ENCODE results near the gene CXCR1.

CXCR1 gene

DNA sequence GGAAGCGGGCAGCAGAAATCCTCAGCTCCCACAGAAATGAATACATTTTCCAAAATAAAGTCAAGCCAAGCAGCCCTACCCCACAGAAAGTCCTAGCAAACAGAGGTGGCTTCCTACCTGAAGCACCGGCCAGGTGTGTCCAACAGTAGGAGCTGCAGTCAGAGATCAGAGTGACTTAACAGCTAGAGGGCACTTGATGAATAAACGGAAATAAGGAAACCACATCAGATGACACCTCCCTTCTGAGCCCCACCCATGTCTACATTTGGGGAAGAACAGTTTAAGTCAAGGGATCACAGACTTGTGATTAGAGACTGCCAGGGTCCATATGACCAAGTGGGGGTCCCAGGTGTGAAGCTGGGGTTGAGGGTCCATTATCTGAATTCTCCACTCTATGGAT is at the start of gene CXCR1:
Gene CXCR1, minus strand, starts transcription at position 172 of the 400 bp plus-strand sequence. CDS start 1,751 bp downstream, outside the sequence.
- no peak for DNase-seq

DNA sequence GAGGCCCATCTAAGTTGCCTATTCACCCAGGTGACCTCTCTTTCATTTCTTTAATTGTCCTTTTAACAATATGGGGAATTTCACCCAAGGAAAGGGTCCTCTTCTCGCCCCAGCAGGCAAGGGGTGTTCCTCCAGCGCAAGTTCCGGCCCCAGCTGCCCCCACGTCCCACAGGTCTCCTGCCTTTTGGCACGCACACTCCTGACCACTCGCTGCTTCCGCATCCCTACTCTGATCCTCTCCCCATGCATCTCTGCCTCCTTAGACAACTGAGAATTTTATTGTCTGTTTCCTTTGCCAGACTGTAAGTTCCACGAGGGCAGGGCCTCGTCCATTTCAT is 49.5 kb upstream of the CXCR1 start:
- no peak for DNase-seq

DNA sequence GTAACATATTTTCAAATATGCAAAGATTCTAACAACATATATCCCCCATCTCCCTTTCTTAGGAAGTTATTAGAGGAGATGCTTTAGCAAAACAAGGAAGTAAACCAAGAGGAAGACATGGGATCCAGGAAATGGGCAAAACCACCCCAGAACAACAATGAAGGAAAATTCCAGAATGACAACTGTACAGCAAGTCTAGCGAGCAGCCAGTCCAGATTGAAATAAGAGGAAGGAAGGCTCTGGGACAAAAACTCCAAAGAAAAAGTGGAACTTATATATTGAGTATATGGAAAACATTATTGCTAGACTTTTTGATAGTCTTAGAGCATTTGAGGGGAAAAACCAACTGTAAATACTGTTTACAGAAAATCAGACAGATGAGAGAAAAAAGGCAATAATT is 47.4 kb upstream of the CXCR1 start:
- DNase-seq: no peak

DNA sequence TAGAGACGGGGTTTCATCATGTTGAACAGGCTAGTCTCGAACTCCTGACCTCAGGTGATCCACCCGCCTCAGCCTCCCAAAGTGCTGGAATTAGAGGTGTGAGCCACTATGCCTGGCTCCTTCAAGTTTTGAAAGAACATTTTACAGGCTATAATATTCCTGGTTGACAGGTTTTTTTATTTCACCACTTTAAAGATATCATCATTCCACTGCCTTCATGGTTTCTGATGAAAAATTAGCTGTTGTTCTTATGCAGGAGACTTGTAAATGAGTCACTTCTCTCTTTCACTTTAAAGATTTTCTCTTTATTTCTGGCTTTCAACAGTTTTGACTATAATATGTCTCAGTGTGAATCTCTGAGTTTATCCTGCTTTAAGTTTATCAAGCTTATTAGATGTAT is 42.3 kb upstream of the CXCR1 start:
- no peak for DNase-seq

DNA sequence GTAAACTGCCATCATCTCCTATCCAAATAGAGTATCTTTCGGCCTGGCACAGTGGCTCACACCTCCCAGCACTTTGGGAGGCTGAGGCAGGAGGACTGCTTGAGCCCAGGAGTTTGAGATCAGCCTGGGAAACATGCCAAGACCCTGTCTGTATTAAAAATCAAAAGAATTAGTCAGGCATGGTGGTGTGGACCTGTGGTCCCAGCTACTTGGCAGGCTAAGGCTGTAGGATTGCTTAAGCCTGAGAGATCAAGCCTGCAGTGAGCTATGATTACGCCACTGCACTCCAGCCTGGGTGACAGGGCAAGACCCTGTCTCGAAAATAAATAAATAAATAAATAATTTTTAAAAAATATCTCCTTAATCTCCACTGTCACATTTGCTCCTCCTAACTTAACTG is 35.5 kb upstream of the CXCR1 start:
- no peak for DNase-seq

DNA sequence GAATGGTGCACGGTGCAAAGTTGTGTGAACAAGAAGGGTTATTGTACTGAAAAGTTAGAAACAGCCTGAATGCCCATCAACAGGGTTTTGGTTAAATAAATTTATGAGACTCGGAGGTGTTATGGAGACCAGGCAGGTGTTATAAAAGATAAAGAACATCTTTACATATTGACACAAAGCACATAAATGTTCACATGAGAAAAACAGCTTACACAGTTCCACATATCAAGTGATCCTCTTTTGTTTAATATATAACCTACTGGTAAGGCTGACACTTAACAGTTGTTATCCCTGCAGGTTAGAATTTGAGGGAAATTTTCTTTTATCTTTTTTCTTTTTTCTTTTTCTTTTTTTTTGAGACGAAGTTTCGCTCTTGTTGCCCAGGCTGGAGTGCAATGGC is 30.2 kb upstream of the CXCR1 start:
- no peak for DNase-seq

DNA sequence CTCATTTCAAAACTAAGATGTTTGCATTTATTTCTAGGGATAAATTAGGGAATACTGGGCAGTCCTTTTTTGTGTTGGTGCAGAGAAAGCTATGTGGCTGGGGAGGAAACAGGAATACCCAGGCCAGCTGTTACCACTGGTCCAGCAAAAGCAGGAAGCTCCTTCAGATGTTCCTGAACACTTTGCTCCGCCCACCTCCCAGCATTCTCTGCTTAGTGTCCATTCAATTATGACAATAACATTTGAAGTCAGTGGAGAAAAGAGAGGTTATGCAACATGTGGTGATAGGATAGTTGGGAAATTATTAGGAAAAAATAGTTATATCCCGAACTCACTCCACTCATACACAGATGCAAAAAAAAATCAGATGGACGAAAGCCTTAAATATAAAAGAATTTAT is 28.1 kb upstream of the CXCR1 start:
- no peak for DNase-seq

DNA sequence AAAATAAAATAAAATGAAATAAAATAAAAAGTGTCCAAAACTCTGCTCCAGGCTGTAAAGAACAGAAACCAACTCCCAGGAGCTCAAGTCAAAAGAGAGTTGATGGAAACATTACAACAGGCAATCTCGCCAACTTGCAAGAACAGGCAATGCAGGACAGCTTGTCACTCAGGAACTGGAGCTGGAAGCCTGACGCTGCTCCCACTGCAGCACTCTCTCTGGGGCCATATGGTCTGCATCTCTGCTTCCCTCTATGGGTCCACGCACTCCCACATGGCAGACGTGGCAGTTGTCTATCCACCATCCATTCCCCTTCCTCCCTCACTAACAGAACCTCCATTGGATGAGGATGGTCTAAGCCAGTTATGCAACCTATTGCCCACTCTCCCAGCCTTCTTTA is 26.9 kb upstream of the CXCR1 start:
- no peak for DNase-seq

DNA sequence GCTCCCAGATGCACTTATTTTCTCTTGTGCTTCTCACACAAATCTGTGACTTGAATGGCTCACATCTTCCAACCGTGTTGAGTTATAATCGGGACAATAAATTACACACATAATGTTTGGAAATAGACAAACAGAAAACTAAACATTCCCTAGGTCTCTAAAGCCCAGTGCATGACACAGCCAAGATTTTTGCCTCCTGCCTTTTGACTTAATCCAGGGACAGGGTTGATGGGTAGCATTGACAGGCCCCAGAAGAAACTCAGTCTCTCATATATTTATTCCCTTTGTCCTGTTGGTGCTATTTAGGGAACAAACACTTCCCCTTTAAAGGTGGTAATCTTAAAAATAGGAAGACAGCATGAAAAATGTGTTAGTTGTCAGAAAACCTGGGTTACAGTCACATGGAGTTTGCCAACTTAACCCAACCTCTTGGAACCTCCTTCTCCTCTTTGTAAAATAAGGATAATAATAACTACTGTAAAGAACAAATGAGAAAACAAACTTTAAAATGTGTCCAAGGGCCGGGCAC is 26.2 kb upstream of the CXCR1 start:
- DNase-seq: no peak

DNA sequence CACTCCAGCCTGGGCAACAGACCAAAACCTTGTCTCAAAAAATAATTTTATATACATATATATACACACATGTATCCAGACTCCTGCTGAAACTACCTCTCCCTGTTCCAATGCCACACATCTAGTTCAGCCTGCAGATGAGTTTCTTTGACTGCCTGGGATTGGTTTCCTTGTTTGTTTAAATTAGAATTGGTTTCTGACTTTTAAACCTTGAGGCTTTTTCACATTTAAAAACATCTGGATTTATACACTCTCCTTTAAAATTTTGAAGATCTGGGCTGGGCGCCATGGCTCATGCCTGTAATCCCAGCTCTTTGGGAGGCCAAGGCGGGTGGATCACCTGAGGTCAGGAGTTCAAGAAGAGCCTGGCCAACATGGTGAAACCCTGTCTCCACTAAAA is 21.8 kb upstream of the CXCR1 start:
- DNase-seq: no peak

DNA sequence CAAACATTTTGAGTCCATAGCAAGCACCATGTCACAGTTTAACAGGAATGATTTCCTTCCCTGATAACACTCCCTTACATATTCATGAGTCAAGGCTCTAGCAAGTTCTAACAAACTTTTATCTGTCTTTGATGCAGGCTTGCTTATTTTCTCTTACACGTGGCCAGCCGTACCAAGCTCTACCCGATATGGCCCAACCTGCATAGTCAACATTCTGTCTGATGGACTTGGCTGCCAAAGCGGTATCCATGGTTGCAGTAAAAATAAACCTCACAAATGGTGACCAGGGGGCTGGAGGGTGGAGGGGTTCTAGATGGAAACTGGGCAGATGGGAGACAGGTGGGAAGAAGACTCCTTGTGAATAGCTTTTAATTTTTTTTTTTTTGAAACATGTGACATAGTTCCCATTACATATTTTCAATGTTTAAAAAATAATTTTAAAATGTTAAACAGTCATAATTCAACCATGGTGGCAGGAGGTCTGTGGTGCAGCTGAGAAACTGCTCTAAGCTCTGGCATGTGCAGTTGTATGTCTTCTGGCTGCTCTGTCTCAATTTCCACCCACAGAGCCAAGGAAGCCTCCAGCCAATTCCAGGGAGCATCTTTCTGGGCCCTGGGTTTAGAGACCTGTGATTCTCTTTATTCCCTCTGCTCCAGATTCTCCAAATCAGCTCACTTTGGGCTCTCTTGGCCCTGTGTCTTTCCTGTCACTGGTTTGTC is 20.7 kb upstream of the CXCR1 start:
- DNase-seq: no peak

DNA sequence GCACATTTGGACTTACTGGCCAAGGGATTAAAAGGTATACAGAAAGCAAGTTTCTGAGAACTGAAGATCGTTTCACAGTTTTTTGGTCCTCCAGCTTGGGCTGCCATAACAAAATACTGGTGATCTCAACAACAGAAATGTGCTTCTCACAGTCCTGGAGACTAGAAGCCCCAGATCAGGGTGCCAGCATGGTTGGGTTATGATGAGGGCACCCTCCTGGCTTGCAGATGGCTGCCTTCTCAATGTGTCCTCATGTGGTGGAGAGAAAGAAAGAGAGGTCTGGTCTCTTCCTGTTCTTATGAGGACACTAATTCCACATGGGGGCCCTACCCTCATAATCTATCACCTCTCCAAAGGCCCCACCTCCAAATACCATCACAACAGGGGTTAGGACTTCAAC is 20.1 kb upstream of the CXCR1 start:
- no peak for DNase-seq

DNA sequence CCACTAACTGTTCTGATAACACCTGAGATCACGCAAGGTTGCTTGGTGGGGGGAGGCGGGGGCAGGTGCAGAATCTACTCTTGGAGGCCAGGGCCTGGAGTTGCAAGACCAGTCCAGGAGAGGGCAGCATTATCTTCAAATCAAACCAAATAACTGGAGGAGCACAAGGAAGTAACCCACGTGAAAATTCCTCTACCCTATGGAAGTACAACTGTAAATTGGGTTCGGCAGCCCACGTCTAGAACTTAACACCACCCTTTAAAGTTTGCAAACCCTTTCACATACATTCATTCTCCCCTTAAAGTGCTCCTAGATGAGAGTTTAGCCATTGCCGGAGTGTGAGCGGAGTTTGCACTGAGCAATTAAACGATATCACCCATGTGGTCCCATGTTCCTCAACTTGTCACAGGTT is 19.6 kb upstream of the CXCR1 start:
- peak; percentile 77 for DNase-seq

DNA sequence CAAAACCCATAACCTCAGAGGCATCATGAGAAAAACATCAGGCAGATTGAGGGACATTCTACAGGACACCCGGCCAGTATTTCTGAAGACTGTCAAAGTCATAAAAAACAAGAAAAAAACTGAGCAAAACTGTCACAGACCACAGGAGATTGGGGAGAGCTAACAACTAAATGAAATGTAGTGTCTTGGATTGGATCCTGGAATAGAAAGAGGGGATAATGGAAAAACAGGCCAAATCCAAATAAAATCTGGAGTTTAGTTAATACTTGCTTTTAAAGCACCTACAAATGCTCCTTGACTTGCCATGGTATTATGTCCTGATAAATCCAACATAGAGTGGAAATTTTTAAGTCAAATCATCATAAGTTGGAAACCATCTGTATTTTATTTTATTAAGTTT is 17.6 kb upstream of the CXCR1 start:
- DNase-seq: no peak

DNA sequence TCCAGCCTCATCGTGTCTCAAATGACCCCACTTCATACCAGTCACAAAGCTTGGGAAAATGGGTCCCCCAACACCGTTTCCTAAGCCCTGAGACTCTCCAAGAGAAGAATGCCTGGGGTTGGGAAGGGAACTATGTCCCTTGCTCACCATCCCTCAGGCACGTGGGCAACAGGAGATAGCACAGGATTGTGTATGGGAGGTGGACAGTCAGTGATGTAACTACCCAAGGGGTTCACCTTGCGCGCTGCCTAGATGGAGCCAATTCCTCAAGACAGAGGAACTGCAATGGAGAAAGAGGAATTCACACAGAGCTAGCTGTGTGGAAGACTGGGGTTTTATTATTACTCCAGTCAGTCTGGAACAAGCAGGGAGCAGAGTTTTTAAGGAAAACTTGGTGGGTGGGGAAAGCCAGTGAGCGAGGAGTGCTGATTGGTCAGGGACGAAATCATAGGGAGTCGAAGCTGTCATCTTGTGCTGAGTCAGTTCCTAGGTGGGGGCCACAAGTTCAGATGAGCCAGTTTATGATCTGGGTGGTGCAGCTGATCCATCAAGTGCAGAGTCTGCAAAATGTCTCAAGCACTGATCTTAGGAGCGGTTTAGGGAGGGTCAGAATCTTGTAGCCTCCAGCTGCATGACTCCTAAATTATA is 13.8 kb upstream of the CXCR1 start:
- DNase-seq: peak; percentile 38

DNA sequence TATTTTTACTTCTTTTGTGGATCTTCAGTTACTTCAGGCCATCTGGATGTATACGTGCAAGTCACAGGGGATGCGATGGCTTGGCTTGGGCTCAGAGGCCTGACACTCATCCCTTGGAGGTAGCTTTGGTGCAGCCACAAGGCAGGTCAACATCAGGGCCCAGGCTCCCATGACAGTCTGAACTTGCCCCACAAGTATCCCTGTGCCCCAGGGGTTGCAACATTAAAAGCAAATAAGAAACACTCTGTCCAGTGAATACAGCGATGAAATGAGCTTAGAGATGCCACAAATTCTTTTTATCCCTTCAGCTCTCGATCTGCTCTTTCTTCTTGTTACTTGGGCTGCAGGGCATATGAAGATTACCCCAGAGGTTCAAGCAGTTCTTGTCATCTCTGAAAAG is 13.0 kb upstream of the CXCR1 start:
- peak; percentile 22 for DNase-seq

DNA sequence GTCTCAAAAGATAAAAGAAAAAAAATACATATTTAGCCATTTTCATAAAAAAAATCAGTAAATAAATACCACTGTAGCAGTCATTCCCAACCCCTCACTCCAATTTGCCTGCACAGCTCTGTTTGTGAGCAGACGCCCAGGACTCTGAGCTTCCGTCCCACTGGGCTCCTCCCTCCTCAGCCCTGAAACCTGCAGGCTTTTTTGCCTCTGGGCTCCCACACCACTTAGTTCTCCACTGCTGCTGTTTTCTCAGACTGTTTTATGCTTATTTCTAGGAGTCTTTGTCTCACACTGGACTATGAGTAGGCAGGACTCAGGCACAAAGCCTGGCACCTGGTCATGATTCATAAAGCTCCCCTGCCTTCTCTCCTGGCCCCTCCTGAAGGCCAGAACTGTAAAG is 6.1 kb upstream of the CXCR1 start:
- peak; percentile 41 for DNase-seq

DNA sequence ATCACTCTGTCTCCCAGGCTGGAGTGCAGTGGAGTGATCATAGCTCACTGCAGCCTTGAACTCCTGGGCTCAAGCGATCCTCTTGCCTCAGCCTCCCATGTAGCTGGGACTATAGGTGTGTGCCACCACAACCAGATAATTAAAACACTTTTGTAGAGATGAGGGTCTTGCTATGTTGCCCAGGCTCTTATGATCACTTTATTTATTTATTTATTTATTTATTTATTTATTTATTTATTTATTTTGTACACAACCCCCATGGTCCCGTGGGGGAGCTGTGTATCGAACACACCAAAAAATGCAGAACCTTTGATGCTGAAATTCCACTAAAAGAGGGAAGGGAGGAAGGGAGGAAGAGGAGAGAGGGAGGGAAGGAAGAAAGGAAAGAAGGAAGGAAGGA is 5.0 kb upstream of the CXCR1 start:
- peak; percentile 4 for DNase-seq

DNA sequence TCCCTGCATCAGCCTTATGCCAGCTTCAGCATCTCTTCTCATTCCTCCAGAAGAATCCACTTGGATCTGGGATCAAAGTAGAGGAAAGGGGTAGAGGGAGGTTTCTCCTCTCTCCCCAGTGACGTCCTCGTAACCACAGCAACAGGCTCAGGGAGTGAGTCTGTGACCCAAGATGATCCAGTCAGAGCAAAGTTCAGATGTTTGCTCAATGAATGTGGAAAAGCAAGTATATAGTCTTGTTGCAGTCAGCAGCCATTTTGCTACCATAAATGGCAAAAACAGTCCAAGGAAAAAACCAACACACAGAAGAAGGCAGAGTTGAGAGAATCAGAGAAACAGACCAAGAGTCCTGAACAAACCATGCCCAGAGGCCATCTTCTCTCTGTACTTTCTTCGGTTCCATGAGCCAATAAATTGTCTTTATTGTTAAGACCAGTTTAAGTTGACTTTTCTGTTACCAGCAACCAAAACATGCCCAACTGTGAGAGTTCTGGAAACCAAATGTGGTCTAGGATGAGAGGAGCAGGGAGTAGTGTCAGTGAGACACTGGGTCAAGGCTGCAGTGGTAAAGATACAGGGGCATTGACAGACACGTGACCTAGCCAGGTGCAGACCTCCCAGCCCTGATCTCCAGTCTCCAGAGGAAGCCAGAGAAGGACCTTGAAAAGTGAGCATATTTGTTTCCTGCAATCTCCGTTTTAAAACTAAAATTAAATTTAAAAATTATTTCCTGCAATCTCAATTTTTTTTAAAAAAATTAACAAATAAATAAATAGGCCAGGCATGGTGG is 3.2 kb upstream of the CXCR1 start:
- no peak for DNase-seq

DNA sequence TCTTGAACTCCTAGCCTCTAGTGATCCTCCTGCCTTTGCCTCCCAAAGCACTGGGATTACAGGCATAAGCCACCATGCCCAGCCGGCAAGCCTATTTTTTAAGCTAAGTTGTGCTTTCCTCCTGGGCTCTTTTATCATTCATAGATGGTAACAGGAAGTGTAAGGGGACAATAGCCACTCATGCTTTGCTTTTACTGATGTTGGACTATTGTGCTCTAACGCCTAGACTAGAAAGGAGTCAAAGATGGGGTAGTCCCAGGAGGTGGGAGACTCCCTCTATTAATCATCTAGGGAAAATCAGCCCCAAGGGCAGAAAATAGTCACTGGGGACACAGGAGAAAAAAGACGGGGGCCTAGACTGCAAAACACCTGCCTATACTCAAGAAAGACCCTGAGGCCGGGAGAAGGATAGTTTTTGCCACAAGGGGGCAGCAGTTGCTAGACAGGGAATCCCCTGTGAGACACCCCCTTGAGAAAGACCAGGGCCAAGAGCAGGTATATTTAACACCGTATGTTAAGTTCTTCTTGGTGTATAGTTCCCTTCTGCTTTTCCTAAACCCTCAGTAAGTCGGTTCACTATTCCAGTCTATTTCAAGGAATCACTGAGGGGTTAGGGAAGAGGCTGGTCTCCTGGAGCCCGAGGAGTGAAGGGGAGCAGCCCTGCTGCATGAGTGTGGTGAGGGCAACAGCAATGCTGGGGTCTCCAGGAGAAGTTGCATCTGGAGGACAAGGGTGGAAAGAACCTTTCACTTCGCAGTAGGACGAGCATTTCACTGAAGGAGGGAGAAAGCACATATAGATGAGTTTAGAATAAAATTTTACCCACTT is 2.1 kb upstream of the CXCR1 start:
- peak; percentile 73 for DNase-seq

DNA sequence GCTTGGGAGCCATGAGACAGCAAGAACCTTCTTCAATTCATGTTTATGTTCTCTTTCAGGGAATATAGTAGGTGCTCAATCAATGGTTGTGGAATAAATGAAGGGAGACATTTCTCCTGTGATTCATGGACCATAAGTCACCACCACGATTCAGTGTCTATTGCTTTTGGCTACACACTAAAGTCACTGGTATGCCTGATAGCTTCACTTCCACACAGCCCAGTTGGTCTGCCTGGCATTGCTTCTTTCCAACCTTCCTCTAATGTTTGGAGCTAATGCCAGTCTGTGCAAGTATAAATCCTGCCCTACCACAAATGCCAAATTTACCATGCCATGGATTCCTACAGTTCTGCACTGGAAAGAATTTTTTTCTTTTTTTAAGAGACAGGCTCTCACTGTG is 1.3 kb upstream of the CXCR1 start:
- DNase-seq: no peak

DNA sequence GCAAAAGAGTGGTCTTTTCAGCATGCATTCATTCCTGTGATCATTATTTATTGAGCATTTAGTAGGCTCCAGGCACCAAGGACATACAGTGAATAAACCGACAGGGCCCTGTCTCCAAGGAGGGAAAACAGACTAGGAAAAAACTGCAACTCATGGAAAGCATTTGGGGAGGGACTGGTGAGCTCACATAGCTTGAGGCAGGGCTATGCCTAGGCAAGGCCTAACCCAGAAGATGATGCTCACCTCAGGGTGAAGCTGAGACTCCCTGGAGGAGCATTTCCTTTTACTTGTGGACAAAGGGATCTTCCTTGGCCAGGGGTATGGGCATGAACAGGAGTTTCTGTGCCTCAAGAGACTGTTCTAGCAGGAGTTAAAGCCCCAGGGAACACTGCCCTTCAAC is 3.9 kb downstream of the CXCR1 start:
- DNase-seq: no peak

DNA sequence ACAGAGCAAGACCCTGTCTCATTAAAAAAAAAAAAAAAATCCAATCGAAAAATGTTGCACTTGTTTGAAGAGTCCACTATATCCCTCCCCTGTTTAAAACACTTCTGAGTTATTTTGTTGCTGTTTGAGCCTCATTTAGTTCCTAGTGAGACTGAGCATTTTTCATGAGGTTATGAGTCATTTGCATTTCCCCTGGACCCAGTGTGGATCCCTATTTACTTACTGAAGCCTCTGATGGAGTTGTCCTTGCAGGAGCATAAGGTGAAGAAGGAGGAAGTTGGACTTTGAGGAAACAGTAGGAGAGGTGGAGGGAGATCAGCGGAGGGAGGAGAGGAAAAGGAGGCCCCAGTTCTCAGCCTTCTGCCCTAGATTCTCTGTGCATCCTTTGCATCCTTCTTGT is 5.1 kb downstream of the CXCR1 start:
- DNase-seq: no peak
